Fibroblast of gingiva (primary cell): ENCODE results near the gene CDKN1B.
A peak's percentile ranks its signal among the peaks of the same experiment; 100 is the strongest.

Experiments
- DNase-seq: peaks from one replicate; pipeline ENCODE4 v3.0.0-alpha.2; 2011; ENCODE audit warnings: low read depth

Gene CDKN1B

DNA sequence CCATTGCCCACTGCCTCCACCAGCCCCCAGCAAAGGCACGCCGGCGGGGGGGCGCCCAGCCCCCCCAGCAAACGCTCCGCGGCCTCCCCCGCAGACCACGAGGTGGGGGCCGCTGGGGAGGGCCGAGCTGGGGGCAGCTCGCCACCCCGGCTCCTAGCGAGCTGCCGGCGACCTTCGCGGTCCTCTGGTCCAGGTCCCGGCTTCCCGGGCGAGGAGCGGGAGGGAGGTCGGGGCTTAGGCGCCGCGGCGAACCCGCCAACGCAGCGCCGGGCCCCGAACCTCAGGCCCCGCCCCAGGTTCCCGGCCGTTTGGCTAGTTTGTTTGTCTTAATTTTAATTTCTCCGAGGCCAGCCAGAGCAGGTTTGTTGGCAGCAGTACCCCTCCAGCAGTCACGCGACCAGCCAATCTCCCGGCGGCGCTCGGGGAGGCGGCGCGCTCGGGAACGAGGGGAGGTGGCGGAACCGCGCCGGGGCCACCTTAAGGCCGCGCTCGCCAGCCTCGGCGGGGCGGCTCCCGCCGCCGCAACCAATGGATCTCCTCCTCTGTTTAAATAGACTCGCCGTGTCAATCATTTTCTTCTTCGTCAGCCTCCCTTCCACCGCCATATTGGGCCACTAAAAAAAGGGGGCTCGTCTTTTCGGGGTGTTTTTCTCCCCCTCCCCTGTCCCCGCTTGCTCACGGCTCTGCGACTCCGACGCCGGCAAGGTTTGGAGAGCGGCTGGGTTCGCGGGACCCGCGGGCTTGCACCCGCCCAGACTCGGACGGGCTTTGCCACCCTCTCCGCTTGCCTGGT, at the start of gene CDKN1B:
Gene CDKN1B (plus strand): TSS at position 576 of the 793 bp plus-strand sequence. CDS start 472 bp downstream, outside the sequence.
- DNase-seq, result peak; percentile 98

- DNase-seq, result no peak
Observed at GRCh38 chr12:12668005-12668404, 49.2 kb upstream of the CDKN1B start.

DNA sequence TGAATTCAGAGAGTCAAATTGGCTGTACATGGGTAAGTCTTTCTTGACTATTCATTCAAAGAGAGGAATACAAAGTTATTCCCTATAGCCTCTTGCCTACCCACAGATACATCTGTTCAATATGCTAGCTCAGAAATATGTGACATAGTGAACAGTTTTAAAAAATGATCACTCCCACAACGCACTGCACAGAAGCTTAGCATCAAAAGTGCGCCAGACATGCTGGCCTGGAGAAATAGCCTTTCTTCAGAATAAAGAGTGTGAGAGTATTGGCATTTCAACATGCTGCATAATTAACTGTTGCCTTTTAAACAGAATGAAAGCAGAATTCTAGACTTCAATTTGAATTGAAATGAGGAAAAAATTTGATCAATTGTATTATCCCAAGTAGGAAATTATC, 48.1 kb upstream of the CDKN1B start:
- no peak for DNase-seq

DNA sequence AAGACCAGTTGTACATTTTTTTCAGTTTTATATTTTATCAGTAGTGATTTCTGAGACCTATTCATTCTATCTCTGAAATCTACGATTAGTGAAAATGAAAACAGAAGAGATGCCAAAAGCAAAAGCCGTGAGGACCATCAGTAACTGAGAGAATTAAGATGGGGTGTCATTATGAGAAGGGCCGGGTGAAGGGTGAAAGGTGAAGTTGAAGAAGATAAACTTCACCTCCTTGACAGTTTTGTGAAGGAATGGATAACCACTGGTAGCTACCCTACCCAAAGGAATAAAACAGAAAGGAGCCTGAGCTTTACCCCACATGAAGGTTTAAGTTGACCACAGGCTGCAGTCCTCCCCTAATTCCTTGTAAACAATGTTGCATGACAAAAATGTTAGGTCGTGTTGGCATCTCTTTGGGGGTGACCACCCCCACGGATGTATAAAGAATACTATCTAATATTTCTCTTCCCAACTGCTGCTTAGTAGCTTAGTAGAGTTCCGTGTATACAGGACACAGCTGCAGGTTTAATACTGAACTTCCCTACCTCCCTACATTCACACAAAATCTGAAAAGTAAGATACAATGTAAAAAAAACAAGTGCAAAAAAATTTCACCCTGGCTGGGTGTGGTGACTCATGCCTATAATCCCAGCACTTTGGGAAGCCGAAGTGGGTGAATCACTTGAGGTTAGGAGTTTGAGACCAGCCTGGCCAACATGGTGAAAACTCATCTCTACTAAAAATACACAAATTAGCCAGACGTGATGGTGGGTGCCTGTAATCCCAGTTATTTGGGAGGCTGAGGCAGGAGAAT, 45.1 kb upstream of the CDKN1B start:
- DNase-seq, result peak; percentile 10

- no peak for DNase-seq
Observed at GRCh38 chr12:12673296-12673695, 43.9 kb upstream of the CDKN1B start.

DNA sequence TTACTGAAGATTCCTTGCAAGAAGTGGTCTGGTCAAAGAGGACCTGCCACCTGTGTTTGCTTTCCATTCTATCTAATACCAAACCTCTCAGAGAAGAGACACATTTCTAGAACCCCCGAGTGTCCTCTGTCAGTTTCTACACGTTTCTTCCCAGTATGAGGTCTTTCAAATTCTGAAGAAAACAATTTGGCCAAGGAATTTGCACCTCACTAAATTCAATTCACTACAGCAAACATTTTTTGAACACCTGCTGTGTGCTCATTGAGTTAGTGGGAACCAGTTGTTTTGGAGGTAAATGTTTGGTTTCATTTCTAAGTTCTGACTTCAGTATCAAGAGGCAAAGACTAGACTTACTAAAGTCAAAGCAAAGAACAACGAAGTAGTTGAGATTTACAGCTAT, 40.6 kb upstream of the CDKN1B start:
- DNase-seq, result no peak

DNA sequence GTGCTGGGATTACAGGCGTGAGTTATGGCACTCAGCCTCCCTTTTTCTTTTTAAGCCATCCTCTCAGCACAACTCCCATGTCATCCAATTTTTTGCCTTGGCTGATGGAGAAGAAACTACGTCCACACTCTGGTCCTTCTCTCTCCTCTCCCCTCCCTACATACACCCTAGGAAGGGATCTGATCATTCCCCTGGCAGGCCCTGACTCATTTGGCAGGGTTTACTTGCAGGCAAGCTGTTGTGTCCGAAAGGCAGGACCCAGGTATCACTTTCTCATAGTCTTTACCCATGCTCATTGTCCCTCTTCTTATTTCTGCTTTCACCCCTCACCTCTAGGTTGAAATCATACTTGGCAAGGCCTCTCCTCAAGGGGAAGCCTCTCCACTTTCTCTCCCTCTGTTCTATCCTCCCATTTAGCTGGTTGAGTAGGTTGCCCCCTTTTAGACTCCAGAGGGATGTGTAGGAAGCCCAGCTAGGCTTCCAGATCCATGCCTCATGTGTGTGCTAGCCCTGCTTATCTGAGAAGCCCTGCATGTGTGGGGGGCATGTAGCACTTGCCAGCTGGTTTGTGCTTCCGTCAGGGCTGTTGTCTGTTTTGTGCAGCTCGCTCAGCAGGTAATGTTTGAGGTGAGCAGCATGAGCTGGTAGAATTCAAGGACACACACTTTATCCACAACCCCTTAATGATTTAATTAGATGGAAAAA, 36.0 kb upstream of the CDKN1B start:
- DNase-seq, result no peak

DNA sequence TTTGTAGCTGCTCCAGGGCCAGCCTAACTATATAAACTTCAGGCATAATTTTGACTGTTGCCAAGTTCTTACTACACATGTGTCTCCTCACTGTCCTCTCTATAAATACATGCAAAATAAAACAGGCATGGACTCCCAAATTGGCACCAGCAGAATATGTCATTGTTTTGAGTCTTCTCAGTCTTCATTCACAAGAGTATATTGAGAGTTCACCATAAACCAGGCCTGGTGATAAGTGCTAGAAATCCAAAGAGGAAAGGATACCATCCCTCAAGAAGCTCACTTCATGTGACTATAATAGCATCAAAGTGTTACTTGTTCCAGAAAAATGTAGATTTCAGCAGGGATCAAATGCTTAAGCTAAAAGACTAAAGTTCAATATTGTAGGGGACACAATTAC, 34.9 kb upstream of the CDKN1B start:
- DNase-seq, result no peak

- DNase-seq, result no peak
Observed at GRCh38 chr12:12683136-12683697, 34.0 kb upstream of the CDKN1B start.

DNA sequence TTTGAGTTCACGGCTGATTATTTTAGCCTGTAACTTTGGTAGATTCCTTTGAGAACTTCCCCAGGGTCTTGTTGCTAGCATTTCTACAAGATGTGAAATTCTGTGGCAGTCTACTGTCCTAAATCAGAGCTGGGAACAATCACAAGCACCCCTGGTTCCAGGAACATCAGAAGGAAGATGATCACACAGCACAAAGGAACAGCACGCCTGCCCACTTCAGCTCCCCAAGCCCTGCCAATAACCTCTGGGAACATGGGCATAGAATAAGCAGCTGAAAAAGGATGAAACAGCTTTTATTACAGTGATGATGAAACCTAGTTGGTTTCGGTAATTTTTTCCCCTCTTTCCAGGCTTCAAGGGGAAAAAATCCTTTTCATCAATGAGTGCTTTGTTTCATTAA, 33.4 kb upstream of the CDKN1B start:
- no peak for DNase-seq

DNA sequence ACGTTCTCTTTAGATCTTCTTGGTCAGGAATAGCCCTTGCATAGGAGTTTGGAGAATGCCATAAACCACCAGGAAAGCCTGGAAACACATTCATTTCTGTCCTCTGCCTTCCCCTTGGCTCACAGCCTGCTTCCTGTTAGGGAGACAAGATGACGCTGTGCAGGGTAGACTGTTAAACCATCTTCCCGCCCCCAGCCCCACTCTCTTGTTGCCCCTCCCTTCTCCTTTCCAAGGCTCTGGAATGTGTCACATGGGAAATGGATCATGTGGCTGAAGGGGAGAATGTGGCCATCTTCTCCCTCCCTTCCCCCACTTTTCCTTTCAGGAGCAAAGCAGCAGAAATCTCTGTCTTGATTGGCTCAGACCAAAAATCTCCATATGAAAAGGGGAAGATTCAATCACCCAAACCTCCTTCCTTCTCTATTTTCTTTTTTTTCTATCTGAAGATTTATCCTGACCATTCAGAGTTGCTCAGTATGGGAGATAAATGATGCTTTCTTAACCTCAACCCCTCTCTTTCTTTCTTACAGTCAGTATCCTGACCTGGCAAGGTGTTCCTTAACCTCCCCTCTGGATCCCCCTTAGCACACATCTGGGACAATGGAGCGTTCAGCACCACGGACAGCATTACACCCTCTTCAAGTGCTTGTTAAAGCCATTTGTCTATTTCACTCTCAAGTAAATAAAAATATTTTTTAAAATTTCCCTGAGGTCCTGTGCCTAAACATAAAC, 32.6 kb upstream of the CDKN1B start:
- DNase-seq, result peak; percentile 17

DNA sequence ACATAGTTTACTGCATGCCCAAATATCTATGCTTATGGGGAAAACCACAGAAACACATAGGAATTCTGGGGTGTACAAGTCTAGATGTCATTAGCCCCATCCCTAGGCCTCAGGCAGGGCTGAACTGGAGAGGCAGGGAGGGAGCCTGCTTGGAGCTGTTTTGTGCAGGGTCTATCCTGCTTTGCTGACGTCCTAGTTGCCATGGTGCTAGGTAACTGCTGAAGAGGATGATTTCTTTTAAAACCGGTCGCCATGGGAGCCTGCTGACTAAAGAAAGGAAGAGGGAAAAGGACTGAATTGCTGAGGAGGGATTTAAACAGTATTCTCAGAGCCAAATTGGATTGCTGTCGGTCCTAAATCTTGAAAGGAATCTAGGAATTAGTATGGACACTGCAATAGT, 31.9 kb upstream of the CDKN1B start:
- DNase-seq, result no peak

- DNase-seq, result no peak
Observed at GRCh38 chr12:12686472-12686871, 30.7 kb upstream of the CDKN1B start.

DNA sequence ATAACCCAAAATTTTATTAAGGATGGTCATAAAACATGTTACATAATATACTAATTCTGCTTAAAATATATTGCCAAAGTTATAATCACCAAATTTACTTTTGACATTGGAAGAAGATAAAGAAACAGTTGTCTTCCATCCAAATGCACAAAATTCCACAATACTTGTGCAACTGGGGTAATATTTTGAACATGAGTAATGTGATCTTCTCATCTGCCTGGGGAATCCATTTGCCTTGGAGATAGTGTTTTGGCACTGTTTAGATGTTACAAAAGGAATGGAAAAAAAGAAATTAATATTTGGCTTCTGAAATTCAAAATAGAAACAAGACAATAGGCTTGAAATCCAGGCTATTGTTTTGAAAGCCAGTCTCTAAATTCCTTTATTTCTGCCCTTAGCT, 30.2 kb upstream of the CDKN1B start:
- peak; percentile 78 for DNase-seq

- DNase-seq, result no peak
Observed at GRCh38 chr12:12689647-12690300, 27.4 kb upstream of the CDKN1B start.

GRCh38 chr12:12691549-12691948, 25.6 kb upstream of the CDKN1B start:
- no peak for DNase-seq

- no peak for DNase-seq
Observed at GRCh38 chr12:12693111-12693671, 24.0 kb upstream of the CDKN1B start.

DNA sequence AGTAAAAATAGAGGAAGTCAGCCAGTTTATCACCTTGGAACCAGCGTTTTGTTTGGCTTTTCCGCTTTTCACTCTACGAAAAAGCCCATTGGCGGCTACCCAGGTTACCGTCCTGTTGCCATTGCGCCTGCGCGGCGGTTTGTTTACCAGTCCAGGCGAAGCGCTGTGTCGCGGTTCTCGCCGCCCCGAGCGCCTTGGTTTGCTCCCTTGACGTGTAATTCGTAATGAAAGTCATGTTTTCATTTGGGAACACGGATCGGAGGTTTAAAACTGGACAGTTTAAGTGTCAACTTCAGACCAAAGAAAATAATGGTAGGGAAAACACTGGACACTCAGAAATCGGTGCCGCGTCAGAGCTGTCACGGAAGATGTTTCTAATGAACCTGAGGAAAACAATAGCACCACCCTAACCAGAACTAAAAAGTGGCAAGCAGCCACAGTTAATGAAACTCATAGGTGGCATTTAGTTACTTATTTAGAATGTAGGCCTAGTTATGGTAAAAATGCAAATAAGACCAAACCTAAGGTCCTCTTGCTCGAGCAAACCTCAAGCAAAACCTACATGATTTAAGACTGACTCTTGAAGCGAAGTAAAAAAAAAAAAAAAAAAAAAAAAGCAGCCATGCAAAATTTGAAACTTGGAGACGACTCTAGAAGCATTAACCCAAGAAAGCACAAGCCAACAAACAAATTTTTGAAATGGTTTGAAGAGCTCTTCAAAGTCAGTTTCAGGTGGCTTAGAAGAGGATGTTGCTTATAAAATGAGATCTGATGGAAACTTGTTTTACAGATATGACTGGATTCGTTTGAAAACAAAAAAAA, 20.4 kb upstream of the CDKN1B start:
- peak; percentile 80 for DNase-seq

DNA sequence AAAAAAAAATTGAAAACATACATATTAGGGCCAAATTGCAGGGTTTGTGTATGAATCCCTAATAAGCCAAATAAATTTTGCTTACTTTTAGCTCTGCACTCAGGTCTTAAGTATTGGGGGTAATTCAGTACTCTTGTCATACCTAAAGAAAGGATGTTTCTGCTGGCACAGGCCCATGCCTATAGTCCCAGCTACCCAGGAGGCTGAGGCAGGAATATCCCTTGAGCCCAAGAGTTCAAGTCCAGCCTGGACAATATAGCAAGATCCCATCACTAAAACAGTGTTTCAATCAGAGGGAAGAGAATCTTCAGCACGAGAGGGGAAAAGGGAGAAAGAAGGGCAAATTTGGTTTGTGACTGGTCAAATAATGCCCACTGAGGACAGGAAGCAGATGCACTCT, 17.8 kb upstream of the CDKN1B start:
- no peak for DNase-seq

- DNase-seq, result no peak
Observed at GRCh38 chr12:12700254-12700653, 16.9 kb upstream of the CDKN1B start.
